ENCODE measurements around the gene FOXJ1.

DNA sequence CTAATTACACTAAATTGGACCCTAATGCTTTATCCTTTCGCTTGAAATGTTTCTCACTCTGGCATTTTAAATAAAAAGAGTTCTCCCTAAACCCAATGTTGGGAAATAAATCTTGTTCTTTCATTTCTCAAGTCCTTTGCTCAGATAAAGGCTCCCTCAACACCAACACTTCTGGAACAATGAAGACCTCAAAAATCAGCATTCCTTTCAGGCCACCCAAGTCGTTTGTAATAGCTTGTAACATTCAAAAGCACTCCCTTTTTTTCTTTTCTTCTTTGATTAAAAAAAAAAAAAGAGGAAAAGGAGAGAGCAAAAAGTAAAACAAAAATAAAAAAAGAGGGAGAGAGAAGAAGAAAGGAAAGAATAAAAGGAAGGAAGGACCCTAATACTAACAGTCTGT lies 23.3 kb upstream of the FOXJ1 start:
- TF ChIP-seq POLR2AphosphoS5 (IDR thresholded peaks at IDR 0.05; ENCODE audit: low read depth) (no peak), GABPA (IDR thresholded peaks at IDR 0.05; ENCODE audit: low read depth) (no peak)
- TF ChIP-seq, protein P1, sequence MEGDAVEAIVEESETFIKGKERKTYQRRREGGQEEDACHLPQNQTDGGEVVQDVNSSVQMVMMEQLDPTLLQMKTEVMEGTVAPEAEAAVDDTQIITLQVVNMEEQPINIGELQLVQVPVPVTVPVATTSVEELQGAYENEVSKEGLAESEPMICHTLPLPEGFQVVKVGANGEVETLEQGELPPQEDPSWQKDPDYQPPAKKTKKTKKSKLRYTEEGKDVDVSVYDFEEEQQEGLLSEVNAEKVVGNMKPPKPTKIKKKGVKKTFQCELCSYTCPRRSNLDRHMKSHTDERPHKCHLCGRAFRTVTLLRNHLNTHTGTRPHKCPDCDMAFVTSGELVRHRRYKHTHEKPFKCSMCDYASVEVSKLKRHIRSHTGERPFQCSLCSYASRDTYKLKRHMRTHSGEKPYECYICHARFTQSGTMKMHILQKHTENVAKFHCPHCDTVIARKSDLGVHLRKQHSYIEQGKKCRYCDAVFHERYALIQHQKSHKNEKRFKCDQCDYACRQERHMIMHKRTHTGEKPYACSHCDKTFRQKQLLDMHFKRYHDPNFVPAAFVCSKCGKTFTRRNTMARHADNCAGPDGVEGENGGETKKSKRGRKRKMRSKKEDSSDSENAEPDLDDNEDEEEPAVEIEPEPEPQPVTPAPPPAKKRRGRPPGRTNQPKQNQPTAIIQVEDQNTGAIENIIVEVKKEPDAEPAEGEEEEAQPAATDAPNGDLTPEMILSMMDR (IDR thresholded peaks at IDR 0.05; ENCODE audit: insufficient read depth, low read length): no peak

Measured in HL-60 (cell line).